ENCODE measurements around the gene NEK4.

Gene NEK4

GRCh38 chr3:52685285-52685708 is 85.4 kb downstream of the NEK4 start (continued):
- TF ChIP-seq PRDM2 (tag by site-specific recombination; IDR thresholded peaks at IDR 0.05; ENCODE audit: borderline replicate concordance) (no peak), KLF9 (tag by site-specific recombination; IDR thresholded peaks at IDR 0.05; ENCODE audit: low read depth) (no peak), ZNF561 (tag by site-specific recombination; IDR thresholded peaks at IDR 0.05; ENCODE audit: borderline replicate concordance) (0 out of 2 replicates have a peak, but pooled peaks have one; percentile 21), ZNF639 (tag by site-specific recombination; IDR thresholded peaks at IDR 0.05) (no peak), ZBTB8A (tag by site-specific recombination; IDR thresholded peaks at IDR 0.05) (peak; percentile 28; the same call in 1 of the 2 replicates), ZFP69B (tag by site-specific recombination; IDR thresholded peaks at IDR 0.05) (peak; percentile 50; the same call in 1 of the 2 replicates), ZNF398 (tag by site-specific recombination; IDR thresholded peaks at IDR 0.05) (no peak), KLF8 (tag by site-specific recombination; IDR thresholded peaks at IDR 0.05) (no peak), ZBTB6 (tag by site-specific recombination; IDR thresholded peaks at IDR 0.05) (no peak), ZNF529 (tag by site-specific recombination; IDR thresholded peaks at IDR 0.05; ENCODE audit: insufficient replicate concordance) (no peak), ZNF629 (tag by site-specific recombination; IDR thresholded peaks at IDR 0.05) (no peak)

GRCh38 chr3:52684184-52684583 is 86.6 kb downstream of the NEK4 start:
- Histone ChIP-seq H3K4me3 (ENCODE audit: low read depth, low read length) (no peak overlapping the region), H3K4me1 (ENCODE audit: control insufficient read depth, insufficient read depth, low read length) (peaks cover 2% of the 10 kb centered on the region; the same call in 1 of the 2 replicates), H3K36me3 (ENCODE audit: control insufficient read depth in 2 of 2, insufficient read depth in 1 of 2, low read length in 2 of 2) (peaks cover 17 to 59% of the 10 kb centered on the region in 2 experiments), H3K9me3 (ENCODE audit: control insufficient read depth, insufficient read depth, low read depth, low read length) (no peaks in the 10 kb centered on the region), H3K27ac (ENCODE audit: extremely low read depth, low read depth, low read length) (no peak overlapping the region)
- ChIA-PET CTCF (no interaction called here), POLR2A (interaction anchor here (1.8 kb wide), 1 partner anchor 148 kb away, joined by 8 read pairs; the partner anchor contains the start of gene UQCC5)
- no peak for TF ChIP-seq ZSCAN4 (tag by site-specific recombination; IDR thresholded peaks at IDR 0.05)
- no peak for TF ChIP-seq ZNF155 (tag by site-specific recombination; IDR thresholded peaks at IDR 0.05)
- TF ChIP-seq BCL11A (tag by site-specific recombination; IDR thresholded peaks at IDR 0.05; ENCODE audit: low read depth), result no peak
- TF ChIP-seq HIC1 (tag by site-specific recombination; IDR thresholded peaks at IDR 0.05), result no peak
- no peak for TF ChIP-seq TCF7L2 (IDR thresholded peaks at IDR 0.05; ENCODE audit: borderline replicate concordance, low read depth, low read length)
- TF ChIP-seq ZNF10 (tag by site-specific recombination; IDR thresholded peaks at IDR 0.05), result no peak
- TF ChIP-seq ZNF830 (tag by site-specific recombination; IDR thresholded peaks at IDR 0.05; ENCODE audit: low read depth), result no peak
- TF ChIP-seq ZNF600 (tag by site-specific recombination; IDR thresholded peaks at IDR 0.05), result no peak
- no peak for TF ChIP-seq ZNF639 (tag by site-specific recombination; IDR thresholded peaks at IDR 0.05)
- no peak for TF ChIP-seq ZNF404 (tag by site-specific recombination; IDR thresholded peaks at IDR 0.05)
- no peak for TF ChIP-seq KLF16 (tag by site-specific recombination; IDR thresholded peaks at IDR 0.05)
